SK-N-SH (cell line): ENCODE measurements around the gene TBCD. TPM values are rescaled to one million over a fixed set of nuclear protein-coding genes. Genes with fewer than 3 reads are reported as not detected.

ENCODE experiments used
- CTCF ChIA-PET: fragments of 300-600, 350-600 bp; formaldehyde crosslinking; extraction: SDS; loops from one replicate; lab custom pipeline; 2021; lab: Yijun Ruan, JAX
- POLR2A ChIA-PET: fragments of 350-600 bp; sonication (Branson Sonifier 250); formaldehyde crosslinking; extraction: SDS; loops from one replicate; lab custom pipeline; 2020; ENCODE audit warnings: antibody characterized with exemption, inconsistent platforms; lab: Yijun Ruan, JAX
- DNase-seq: peaks from one replicate; pipeline ENCODE4 v3.0.0; 2012
- H2AFZ ChIP-seq: fragments of 200-600 bp; sonication (generic); 2 replicates; pipeline ENCODE4 v1.8.1; 2016; ENCODE audit warnings: antibody characterized with exemption, mild to moderate bottlenecking, low read depth
- H3F3A ChIP-seq: fragments of 200-600 bp; sonication (generic); replicated peaks from 2 replicates; pipeline ENCODE3; 2016; ENCODE audit warnings: antibody characterized with exemption, mild to moderate bottlenecking; ENCODE audit not compliant: insufficient read depth
- H3K27ac ChIP-seq, 2 experiments: fragments of 200-500 bp in 1 of 2; fragments of 200-600 bp in 1 of 2; sonication (Bioruptor generic) in 1 of 2; sonication (generic), shearing (Covaris generic) in 1 of 2; 2 replicates each; pipeline versions ENCODE4 v1.5.1 to v1.6.1; 2014 to 2016; ENCODE audit warnings: low read depth in 2 of 2, inconsistent platforms in 1 of 2, low read length in 1 of 2, mild to moderate bottlenecking in 1 of 2, mixed read lengths in 1 of 2
- H3K27me3 ChIP-seq: fragments of 200-600 bp; sonication (generic), shearing (Covaris generic); 2 replicates; pipeline ENCODE4 v1.6.1; 2016; ENCODE audit warnings: mixed run types; ENCODE audit not compliant: insufficient read depth
- H3K36me3 ChIP-seq, 2 experiments: fragments of 200-500 bp in 1 of 2; fragments of 200-600 bp in 1 of 2; sonication (Bioruptor generic) in 1 of 2; sonication (generic) in 1 of 2; replicated peaks in 1 of 2; 2 replicates each; pipeline versions ENCODE3 to v1.5.1; 2014 to 2016; ENCODE audit warnings: low read length in 1 of 2, mild to moderate bottlenecking in 1 of 2; ENCODE audit not compliant: insufficient read depth in 2 of 2, control insufficient read depth in 1 of 2
- H3K4me1 ChIP-seq, 2 experiments: fragments of 200-500 bp in 1 of 2; fragments of 200-600 bp in 1 of 2; sonication (Bioruptor generic) in 1 of 2; sonication (generic), shearing (Covaris generic) in 1 of 2; 2 replicates each; pipeline versions ENCODE4 v1.5.1 to v1.6.1; 2014 to 2016; ENCODE audit warnings: low read depth in 1 of 2, low read length in 1 of 2, mixed run types in 1 of 2; ENCODE audit not compliant: insufficient read depth in 2 of 2, control insufficient read depth in 1 of 2
- H3K4me2 ChIP-seq: fragments of 200-600 bp; sonication (generic), shearing (Covaris generic); 2 replicates; pipeline ENCODE4 v1.6.1; 2017; ENCODE audit warnings: mixed run types
- H3K4me3 ChIP-seq, 2 experiments: fragments of 200-500 bp in 1 of 2; fragments of 200-600 bp in 1 of 2; sonication (Bioruptor generic) in 1 of 2; sonication (generic), shearing (Covaris generic) in 1 of 2; 2 replicates each; pipeline versions ENCODE4 v1.5.1 to v1.8.1; 2014 to 2016; ENCODE audit warnings: low read depth in 2 of 2, inconsistent platforms in 1 of 2, low read length in 1 of 2, mild to moderate bottlenecking in 1 of 2, mixed read lengths in 1 of 2, moderate library complexity in 1 of 2
- H3K79me2 ChIP-seq: fragments of 200-600 bp; sonication (generic); 2 replicates; pipeline ENCODE4 v1.8.1; 2017; ENCODE audit warnings: mild to moderate bottlenecking; ENCODE audit not compliant: insufficient read depth
- H3K9ac ChIP-seq: fragments of 200-600 bp; sonication (generic); 2 replicates; pipeline ENCODE4 v1.6.1; 2017; ENCODE audit warnings: mixed run types
- H3K9me2 ChIP-seq: fragments of 200-600 bp; sonication (generic); 2 replicates; pipeline ENCODE4 v1.6.1; 2017; ENCODE audit warnings: mixed run types
- H3K9me3 ChIP-seq: fragments of 200-600 bp; sonication (generic); 2 replicates; pipeline ENCODE4 v1.6.1; 2017; ENCODE audit warnings: mixed run types, mild to moderate bottlenecking, moderate library complexity
- H4K20me1 ChIP-seq: fragments of 200-600 bp; sonication (generic); 2 replicates; pipeline ENCODE4 v1.6.1; 2017; ENCODE audit warnings: mild to moderate bottlenecking, mixed run types; ENCODE audit not compliant: insufficient read depth
- CHD2 ChIP-seq: fragments of 150-350 bp; IDR thresholded peaks from 2 replicates; pipeline ENCODE4 v1.6.1; 2018; ENCODE audit warnings: low read length; ENCODE audit not compliant: partially characterized antibody
- ELF1 ChIP-seq: IDR thresholded peaks from 2 replicates; pipeline ENCODE4 v1.4.0; 2012
- EP300 ChIP-seq, 2 experiments: IDR thresholded peaks; 2 replicates each; pipeline versions ENCODE4 v1.4.0 to v1.6.1; 2012; ENCODE audit warnings: borderline replicate concordance in 1 of 2, low read depth in 1 of 2, low read length in 1 of 2
- GATA2 ChIP-seq: sonication (generic); formaldehyde crosslinking; IDR thresholded peaks from 2 replicates; pipeline ENCODE4 v1.5.0; 2020; ENCODE audit warnings: mild to moderate bottlenecking, missing genetic modification reagents
- IRF3 ChIP-seq: fragments of 150-350 bp; IDR thresholded peaks from 2 replicates; pipeline ENCODE4 v1.6.1; 2016; ENCODE audit warnings: mild to moderate bottlenecking, low read depth, low read length
- JUND ChIP-seq: IDR thresholded peaks from 2 replicates; pipeline ENCODE4 v1.4.0; 2012
- MAX ChIP-seq: IDR thresholded peaks from 2 replicates; pipeline ENCODE4 v1.4.0; 2012; ENCODE audit warnings: low read depth
- NFIC ChIP-seq: IDR thresholded peaks from 2 replicates; pipeline ENCODE4 v1.4.0; 2012; ENCODE audit warnings: borderline replicate concordance
- NRF1 ChIP-seq: IDR thresholded peaks from 2 replicates; pipeline ENCODE4 v1.6.1; 2012; ENCODE audit warnings: low read depth, mild to moderate bottlenecking, low read length
- PBX3 ChIP-seq: IDR thresholded peaks from 2 replicates; pipeline ENCODE4; 2012
- REST ChIP-seq: IDR thresholded peaks from 2 replicates; pipeline ENCODE4 v1.6.1; 2012; ENCODE audit warnings: mild to moderate bottlenecking, low read depth, low read length, moderate library complexity
- RFX5 ChIP-seq: IDR thresholded peaks from 2 replicates; pipeline ENCODE4 v1.6.1; 2012; ENCODE audit warnings: mild to moderate bottlenecking, improper control_type of control experiment, low read length
- TAF1 ChIP-seq: IDR thresholded peaks from 2 replicates; pipeline ENCODE4 v1.6.1; 2012; ENCODE audit warnings: low read depth, mild to moderate bottlenecking, low read length, moderate library complexity, borderline replicate concordance
- ZBTB33 ChIP-seq: IDR thresholded peaks from 2 replicates; pipeline ENCODE4 v1.4.0; 2012; ENCODE audit warnings: low read depth, borderline replicate concordance
- WGBS: methylation state at CpG from one replicate; pipeline ENCODE4 v1.1.6; 2017; ENCODE audit warnings: low lambda C conversion rate; 5-methylcytosine and 5-hydroxymethylcytosine counted together
- polyA plus RNA-seq, 3 experiments: library from polyadenylated mRNA; depleted of rRNA; stranded (reverse); fragments of >200 nt; gene quantifications; 2 replicates each; pipeline ENCODE4 v1.2.3, GENCODE V29; 2012

TBCD gene
- polyA plus RNA-seq, 1 of the 3 experiments (the other 2 are of a cell fraction): 107 TPM

DNA sequence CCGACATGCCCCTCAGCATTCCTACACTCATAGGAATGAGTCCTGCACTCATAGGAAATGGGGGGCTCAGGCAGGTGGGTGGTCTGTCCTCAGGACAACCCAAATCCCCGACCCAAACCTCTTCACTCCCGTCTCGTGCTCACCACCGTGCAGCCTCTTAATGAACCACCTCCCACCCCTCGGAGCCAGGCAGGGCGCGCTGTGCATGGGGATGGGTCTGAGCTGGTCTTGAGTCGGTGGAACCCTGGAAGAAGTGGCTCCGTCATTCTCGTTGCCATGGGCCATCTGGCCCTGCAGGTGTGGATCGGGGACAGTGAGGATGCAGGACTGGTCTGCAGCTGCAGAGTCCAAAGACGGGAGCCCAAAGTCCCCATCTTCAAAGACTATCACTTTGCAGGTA, 47.0 kb upstream of the TBCD start (continued):
- TF ChIP-seq PBX3 (no peak), ELF1 (no peak)

GRCh38 chr17:82705756-82706155, 46.1 kb upstream of the TBCD start:
- Histone ChIP-seq H3K4me3 (no peak overlapping the region), H2AFZ (no peak overlapping the region), H3K4me1 (no peaks in the 10 kb centered on the region), H3K79me2 (no peaks in the 10 kb centered on the region), H3K36me3 (no peaks in the 10 kb centered on the region), H3K27ac (no peak overlapping the region), H3K9ac (no peak overlapping the region), H4K20me1 (no peaks in the 10 kb centered on the region), H3F3A (peaks cover 10% of the 10 kb centered on the region), H3K9me3 (no peaks in the 10 kb centered on the region), H3K9me2 (no peaks in the 10 kb centered on the region), H3K27me3 (no peaks in the 10 kb centered on the region), H3K4me2 (no peak overlapping the region)
- POLR2A ChIA-PET: no interaction called here
- CTCF ChIA-PET: no interaction called here
- WGBS: 84% methylated on average over 14 of the region's 18 CpGs
- TF ChIP-seq NFIC: no peak
- no peak for DNase-seq

DNA sequence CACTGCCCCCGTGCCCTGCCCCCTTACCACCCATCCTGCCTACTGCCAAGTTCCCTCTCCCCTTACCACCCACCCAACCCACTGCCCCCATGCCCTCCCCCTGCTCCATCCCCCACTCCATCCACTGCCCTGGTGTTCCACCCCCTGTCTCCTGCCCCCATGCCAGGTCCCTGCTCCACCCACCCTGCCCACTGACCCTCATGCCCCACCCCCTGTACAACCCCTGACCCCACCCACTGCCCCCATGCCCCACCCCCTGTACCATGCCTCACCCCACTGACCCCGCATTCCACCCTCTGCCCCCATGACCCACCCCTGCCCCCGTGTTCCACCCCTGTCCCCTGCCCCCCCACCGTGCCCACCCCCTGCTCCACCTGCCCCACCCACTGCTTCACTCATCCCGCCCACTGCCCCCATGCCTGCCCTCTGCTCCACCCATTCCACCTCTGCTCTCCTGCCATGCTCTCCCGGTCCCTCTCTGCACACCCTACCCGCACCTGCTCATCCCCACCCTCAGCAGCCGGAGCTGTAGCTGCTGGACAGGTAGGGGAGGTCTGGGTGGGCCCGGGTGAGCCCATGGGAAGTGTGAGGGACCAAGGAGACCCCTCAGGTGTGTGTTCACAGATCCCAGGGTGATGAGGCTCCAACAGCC, 42.7 kb upstream of the TBCD start:
- ChIA-PET POLR2A (interaction anchor here (0.6 kb wide), 1 partner anchor 52 kb away, joined by 3 read pairs; no protein-coding TSS in a partner anchor), CTCF (no interaction called here)
- Histone ChIP-seq H3K9ac (no peak overlapping the region), H3K4me3 (no peak overlapping the region), H3K9me2 (no peaks in the 10 kb centered on the region), H3K36me3 (no peaks in the 10 kb centered on the region), H3K4me2 (no peak overlapping the region), H3K27ac (no peak overlapping the region), H3K9me3 (no peaks in the 10 kb centered on the region), H4K20me1 (no peaks in the 10 kb centered on the region), H3K79me2 (no peaks in the 10 kb centered on the region), H3K27me3 (no peaks in the 10 kb centered on the region)
- DNase-seq: peak; percentile 78
- 55% methylated on average over 9 of the region's 9 CpGs for WGBS
- TF ChIP-seq MAX (no peak), NRF1 (no peak), ZBTB33 (no peak), REST (no peak), JUND (no peak), TAF1 (no peak), EP300 (IDR thresholded peaks at IDR 0.05; ENCODE audit: borderline replicate concordance in 1 of 2, low read depth in 1 of 2, low read length in 1 of 2) (no peak), RFX5 (no peak), CHD2 (no peak), IRF3 (no peak), GATA2 (CRISPR knock-in tag) (no peak)
- TF ChIP-seq, all 33 proteins: peak for 0
- no peaks in the 10 kb centered on the region for H3K4me1 ChIP-seq
- H2AFZ ChIP-seq: no peak overlapping the region
- H3F3A ChIP-seq: peaks cover 10% of the 10 kb centered on the region
